GM21528 (cell line): Measurements from ENCODE around the gene RPN2.

ENCODE experiments used
- ATAC-seq: cut with Tn5 transposase; IDR thresholded peaks from one replicate; pipeline ENCODE4 v1.9.1; 2021; ENCODE audit warnings: mild to moderate bottlenecking, moderate library complexity; ENCODE audit not compliant: unreplicated experiment, low FRiP score

Gene RPN2

DNA sequence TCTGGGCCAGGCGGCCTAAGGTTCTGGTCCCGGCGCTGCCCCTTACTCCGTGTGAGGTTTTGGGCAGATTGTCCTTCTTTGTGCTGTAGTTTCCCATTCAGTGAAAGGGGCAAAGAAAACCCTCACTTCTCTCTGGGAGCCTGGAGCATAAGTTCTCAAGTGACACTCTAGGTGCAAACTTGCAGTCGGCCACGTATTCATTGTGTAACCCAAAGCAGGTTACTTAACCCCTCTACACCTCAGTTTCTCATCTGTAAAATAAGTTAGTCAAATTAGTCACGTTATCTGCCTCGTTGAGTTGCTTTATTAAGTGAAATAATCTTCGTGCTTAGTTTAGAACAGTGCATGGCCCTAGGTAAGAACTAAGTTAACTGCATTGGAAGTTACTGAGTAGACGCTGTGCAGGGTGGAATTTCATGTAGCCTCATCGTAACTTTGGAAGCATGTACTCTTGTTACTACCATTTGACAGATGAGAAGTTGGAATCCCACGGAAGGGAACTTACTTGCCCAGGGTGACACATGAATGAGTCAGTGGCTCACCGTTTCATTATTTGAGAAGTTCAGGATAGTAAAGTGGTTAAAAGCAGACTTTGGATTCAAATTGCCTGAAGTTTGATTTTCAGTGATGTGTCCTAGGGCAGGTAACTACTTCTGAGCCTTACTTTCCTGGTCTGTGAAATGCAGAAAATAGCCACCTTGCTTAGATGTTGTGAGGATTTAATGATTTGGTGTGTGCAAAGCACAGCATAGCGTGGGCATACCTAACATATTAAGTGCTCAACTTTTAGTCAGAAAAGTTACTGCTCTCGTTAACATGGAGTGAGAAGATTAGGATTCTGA lies 774 bp downstream of the RPN2 start:
- ATAC-seq = no peak

DNA sequence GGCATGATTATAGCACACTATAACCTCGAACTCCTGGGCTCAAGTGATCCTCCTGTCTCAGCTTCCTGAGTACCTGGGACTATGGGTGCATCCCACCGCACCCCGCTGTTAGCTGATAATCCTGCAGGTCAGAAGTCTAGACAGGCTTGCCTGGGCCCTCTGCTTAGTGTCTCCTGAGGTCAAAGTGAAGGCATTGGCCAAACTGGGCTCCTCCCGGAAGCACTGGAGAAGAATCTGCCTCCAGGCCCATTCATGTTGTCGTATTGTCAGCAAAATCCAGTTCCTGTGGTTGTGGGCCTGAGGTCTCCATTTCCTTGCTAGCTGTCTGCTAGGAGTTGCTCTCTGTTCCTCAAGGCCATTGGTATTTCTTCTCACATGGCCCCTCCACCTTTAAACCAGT lies 6.6 kb downstream of the RPN2 start:
- no peak for ATAC-seq

DNA sequence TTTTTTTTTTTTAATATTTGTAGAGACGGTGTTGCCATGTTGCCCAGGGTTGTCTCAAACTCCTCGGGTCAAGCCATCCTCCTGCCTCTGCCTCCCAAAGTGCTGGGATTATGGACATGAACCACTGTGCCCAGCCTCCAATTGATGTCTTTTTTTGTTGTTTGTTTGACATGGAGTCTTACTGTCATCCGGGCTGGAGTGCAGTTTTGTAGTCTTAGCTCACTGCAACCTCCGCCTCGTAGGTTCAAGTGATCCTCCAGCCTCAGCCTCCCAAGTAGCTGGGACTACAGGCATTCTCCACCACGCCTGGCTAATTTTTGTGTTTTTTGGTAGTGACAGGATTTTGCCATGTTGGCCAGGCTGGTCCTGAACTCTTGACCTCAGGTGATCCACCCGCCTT lies 9.7 kb downstream of the RPN2 start:
- ATAC-seq = no peak

DNA sequence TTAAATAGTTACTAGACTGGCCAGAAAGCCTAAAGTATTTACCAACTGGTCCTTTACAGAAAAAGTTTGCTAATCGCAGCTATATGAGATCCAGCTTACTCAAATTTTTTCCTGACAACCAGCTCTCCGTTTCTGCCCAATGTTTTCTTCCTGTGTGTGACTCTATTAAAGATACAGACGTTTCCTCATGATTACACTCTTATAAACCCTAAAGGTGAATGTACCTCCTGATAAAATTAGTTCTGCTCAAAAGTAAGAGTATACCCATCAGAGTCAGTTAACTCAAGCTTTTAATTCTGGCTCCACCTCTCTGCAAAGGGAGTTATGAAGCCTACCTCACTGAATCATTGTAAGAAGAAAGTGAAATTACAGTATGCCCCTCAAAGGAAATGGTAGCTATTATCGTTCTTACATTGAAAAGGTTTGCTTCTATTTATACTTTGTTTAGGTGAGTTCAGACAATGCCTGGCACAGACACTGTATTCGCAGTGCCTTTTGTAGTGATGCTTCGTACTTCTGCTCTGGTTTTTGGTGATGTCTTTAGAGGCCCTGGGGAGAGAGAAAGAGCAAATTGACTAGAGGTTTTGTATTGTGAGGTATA lies 10.4 kb downstream of the RPN2 start:
- ATAC-seq = no peak

DNA sequence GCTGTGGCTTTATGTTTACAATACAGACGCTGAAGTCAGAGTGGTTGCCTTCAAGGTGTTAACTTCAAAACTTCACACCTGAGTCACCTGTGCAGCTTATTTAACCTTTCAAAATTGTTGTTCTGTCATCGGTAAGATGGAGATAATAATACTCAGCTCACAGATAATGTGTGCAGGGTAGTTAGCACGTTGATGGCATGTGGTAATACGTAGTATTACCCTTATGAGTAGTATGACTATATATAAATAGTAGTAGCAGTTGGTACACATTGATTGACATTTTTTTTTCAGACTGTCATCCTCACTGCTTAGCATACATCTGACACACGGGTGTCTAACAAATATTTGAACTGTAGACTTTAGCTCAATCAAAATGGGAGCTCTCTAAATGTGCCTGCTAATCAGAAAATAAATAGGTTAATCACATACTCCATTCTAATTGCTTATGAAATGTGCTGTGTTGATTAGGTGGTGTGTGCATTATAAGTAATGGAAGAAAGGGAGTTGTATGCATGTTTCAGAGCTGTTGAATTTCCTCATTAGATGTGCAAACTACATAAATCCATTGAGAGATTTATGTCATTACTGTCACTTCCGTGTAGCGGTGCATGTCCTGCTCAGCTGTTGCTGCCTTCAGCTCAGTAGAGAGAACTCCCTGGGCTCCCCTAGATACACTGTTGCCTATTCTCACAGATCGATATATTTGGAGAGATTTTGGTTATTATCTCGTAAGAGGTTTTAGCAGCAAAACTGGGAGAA lies 11.4 kb downstream of the RPN2 start:
- ATAC-seq = no peak

DNA sequence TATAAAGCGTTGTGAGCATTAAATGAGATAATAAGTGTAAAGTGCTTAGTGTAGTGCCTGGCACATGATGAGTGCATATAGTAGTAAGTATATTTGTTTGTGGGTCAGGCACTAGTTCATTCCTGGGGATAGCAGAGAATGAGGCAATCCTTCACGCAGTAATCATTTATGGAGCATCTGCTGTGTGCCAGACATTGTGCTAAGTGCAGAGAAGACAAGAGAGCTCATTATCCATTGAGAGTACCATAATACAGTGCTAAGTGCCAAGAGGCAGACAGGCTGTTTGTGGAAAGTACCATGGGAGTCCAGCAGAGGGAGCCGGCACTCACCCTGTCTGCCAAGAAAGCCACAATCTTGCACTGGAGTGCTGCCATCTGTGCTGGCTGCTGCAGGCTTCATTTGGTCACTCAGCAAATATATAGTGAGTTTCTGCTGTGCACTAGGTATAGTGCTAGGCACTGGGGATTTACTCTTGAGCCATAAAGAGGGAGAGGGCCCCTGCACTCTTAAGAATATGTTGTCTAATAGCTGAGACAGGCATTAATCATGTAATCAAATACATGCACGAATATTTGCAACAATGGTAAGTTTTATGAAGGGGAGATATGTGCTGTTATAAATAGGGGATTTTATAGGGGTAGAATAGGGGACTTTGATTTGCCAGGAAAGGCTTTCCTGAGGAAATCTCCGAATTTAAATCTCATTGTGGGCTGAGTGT lies 13.2 kb downstream of the RPN2 start:
- ATAC-seq = no peak

DNA sequence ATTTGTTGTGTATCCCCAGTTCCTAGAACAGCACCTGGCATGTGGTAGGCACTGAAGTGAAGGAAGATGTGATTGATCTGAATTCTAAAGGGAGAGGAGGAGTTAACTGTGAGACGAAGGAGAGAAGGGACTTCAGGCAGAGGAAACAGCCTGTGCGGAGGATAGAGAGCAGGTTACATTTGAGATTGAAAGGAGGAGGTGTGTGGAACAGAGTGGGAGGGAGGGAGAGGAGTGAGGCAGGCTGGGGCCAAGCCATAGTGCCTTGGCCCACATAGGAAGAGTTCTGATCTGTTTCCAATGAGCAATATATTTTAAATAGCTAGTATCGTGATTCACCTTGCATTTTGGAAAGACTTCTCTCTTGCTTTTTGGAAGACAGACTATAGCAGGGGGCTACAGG lies 14.1 kb downstream of the RPN2 start:
- ATAC-seq = no peak

DNA sequence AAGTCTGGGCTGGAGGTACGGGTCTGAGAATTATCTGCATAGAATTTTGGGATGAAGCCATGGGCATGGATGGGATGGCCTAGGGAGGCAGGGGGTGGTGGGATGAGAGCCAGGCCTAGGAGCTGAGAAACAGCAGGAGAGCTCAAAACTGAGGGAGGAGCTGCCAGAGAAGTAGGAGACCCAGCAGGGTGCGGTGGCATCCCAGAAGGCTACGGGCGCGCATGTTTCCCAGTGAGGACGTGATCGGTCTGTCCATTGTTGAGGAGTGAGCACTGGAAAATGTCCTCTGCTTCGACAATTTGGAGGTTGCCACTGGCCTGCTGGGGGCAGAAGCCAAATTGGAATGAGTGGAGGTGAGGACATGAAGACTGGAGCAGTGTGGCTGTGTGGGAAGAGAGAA lies 14.7 kb downstream of the RPN2 start:
- ATAC-seq = no peak

DNA sequence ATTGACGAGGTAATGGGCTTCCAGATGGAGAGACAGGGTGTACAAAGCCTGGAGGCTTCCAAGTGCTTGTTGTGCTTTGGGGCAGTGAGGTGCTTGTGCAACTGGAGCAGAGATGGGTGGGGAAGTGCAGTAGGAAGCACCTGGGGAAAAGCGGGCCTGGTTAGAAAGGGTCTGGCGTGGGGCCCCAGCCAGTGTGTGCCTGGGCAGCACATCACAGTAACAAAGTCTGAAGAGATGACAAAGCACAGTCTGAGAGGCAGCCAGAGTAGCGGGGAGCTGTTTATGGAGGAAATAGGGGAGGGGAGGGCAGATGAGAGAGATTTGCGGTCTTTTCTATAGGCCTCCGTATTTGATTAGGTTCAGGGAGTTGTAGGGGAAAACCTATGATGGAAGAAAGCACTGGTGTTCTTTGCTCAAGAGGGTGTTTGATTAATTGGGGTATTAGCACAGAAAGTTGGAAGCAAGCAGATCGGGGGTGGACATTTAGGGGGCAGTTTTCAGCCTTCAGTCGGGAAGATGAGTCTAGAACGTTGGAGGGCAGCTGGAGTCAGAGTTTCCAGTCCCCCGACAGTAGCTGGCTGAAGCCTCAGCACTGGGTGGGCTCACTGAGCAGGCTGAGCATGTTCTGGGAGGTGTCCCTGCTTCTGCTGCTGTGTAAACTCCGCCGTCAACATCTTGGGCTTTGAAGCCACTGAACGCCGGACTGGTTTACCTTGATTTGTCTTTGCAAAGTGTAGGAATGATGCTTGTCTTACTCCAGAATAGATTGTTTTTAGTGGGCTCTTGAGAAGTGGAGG lies 15.7 kb downstream of the RPN2 start:
- ATAC-seq = no peak

DNA sequence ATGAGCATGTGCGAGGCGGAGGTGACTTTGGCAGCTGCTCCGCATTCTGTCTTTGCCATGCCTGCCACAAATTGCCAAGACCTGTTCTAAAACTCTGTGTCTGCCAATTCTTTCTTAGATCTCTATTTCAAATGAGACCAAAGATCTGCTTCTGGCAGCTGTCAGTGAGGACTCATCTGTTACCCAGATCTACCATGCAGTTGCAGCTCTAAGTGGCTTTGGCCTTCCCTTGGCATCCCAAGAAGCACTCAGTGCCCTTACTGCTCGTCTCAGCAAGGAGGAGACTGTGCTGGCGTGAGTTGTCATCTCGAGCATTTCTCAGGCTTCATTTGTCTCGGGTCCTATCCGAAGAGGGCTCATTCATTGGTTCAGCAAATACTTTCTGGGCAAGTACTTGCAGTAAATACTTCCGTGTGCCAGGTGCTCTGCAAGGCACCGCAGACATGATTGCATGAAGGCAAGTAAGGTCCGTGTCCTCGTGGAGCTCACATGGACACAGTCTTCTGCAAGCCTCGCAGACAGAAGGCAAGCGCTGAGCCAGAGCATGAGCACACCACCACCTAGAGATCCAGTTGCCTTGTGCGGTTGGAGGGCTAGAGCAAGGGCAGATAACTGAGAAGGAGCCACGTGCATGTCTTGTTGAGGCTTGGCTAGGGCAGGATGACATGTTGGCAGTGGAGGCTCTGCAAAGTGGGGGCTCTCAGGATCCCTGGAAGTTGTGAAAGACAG lies 20.0 kb downstream of the RPN2 start:
- ATAC-seq = no peak

DNA sequence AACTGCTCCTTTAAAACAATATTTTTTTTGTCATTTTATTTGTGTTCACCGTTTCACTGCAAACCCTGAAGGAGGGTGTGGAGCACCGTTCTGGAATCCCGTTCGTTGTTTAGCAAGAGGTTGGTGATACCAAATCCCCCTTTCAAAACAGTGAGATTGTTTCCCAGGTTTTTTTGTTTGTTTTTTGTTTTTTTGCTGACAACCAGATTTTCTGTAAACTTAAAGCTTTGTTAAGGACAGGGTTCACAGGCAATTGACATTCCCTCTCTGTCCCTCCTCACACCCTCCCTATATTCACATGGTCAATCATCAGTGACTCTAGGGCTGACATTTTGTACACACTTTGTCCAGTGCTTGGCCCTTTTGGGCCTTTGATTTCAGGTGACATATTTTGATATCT lies 21.2 kb downstream of the RPN2 start:
- no peak for ATAC-seq

DNA sequence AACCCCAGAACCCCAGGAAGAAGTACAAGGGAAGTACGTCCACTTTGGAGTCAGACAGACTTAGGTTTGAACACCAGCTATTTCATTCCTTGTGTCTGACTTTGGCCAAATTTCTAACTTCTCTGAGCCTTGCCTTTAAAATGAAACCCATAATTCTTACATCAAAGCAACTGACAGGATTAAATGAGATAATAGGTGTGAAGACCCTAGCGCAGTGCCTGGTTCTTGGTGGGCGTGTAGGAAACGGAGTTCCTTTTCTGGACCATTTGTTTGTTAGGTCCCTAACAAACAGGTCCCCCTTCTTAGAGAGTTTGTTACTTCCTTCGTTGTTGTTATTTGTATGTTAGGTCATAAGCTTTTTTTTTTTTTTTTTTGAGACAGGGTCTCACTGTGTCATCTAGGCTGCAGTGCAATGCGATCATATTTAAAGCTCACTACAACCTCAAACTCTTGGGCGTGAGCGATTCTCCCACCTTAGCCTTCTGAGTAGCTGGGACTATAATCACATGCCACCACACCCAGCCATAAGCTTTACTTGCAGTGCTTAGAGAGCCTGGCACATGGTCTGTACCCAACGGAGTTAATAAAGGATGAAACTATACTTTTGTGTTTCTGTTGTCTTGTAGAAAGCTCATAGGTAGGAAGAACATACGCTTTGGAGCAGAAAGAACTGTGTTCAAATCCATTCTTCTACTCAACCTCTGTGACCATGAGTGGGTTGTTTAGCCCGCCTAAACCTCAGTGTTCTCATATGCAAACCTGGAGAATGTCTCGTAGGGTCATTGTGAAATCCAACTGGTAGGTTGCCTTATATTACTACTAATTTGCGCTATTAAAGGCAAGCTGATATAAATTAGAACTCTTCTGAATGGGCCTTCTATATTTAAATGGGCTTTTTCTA lies 22.0 kb downstream of the RPN2 start:
- ATAC-seq = no peak

DNA sequence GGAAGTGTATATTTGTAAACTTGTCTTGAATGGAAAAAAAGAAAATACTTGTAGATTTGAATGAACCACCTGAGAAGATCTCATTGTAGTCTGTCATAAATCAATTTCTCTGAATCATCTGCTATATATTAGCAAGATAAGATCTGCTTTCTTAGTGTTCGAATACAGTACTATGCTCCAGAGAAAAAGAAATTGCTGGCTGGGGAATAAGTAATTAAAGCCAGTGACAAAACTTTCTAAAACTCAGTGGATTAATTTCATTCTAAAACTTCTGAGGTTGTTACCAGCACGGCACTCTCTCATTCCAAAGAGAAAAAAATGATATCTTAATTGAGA lies 22.7 kb downstream of the RPN2 start:
- ATAC-seq = no peak

DNA sequence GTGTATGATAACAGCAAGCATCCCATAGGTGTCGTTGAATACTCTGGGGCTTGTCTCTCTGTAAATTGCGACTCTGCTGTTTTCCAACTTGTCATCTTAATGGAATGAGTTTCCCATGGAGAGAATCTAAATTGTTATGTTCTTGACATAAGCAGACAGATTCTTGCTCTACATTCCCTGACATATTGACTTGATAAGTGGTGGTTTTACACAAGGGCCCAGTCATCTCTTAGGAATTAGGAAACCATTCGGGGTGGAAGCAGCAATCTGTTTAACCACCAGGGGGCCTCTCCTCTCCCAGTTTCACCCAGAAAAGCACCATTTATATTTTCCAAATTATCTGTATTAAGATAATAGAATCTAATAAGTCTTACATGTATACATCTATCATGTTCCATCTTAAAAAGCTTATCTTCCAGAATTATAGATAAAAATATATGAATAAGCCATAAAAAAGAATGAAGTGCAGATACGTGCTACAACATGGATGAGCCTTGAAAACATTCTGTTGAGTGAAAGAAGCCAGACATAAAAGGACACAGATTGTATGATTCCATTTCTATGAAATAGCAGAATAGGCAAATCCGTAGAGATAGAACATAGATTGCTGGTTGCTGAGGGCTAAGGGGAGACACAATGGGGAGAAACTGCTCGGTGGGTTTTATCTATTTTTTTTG lies 23.3 kb downstream of the RPN2 start:
- no peak for ATAC-seq

DNA sequence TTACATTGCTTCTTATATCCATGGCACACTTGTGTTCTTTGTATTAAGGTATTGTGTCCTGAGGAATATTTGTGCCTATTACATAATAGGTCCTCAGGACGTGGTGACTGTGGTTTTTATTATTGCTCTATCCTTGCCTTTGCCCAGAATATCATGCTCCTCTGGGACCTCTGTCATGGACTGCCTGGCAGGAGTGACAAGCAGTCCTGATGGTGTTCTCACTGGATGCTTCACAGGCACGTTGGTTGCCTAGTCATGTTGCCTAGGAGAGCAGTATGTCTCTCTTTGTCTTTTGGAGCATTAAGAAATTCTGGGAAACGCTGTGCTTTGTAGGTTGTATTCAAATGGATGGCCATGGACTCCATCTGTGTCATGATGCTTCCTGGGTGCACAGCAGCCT lies 24.9 kb downstream of the RPN2 start:
- no peak for ATAC-seq

DNA sequence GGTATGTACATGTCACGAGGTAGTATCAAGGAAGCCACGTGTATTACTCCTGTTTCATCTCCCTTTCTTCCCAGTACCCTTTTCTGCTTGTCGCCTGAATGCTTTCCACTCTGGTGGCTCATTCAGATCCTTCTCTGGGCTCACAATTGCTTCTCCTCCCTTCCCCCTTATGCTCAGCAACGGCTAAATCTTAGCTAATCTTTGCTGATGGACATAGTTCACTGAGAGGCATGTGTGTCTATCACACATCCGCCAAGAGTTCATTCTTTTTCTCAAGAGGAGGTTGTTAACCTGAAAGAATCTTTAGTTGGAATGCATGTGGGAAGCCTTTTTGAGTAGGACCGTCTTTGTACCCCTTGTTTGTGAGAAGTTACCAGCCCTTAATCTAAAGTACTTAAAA lies 26.0 kb downstream of the RPN2 start:
- ATAC-seq = no peak

DNA sequence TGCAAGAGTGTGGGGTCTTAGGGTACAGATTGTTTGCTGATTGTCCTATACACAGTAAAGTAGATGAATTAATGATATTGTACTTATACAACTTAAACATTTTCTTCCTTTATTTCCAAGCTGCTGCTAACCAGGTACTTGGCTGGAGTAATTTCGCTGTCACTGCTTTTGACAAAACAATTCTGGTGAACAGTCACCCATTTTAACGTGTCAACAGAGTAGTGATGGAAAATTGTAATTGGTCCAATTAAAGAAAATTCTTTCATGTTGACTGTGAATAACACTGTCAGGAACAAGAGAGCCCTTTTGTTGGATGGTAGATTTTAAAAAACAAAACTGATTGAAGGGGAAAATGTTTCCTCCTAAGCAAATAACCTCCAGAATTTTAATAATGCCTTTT lies 26.7 kb downstream of the RPN2 start:
- no peak for ATAC-seq

DNA sequence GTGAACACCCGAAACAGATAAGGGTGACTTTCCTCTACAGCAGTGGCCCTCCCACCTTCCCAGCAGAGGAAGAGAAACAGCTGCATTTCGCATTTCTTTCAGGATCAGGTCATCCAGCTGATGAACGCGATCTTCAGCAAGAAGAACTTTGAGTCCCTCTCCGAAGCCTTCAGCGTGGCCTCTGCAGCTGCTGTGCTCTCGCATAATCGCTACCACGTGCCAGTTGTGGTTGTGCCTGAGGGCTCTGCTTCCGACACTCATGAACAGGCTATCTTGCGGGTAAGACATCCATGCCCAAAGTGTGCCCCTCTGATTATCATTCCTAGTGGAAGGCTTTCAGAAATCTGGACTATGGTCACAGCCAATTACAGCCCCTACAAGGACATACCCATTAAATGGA lies 28.0 kb downstream of the RPN2 start:
- no peak for ATAC-seq
